NCI-H1694 (cell line): ENCODE measurements around the gene STX16.
A peak's percentile ranks its signal among the peaks of the same experiment; 100 is the strongest.
"Not testable (repeated sequence)": the region's sequence is repeated elsewhere in the genome, so short reads cannot be mapped to it uniquely, and the experiment has no call there.

Experiments used
- DNase-seq: peaks from one replicate; lab custom pipeline; 2025; lab: John Stamatoyannopoulos, UW

STX16 gene

GRCh38 chr20:58636983-58637421 lies 14.1 kb upstream of the STX16 start:
- DNase-seq: no peak

- no peak for DNase-seq
Observed at GRCh38 chr20:58637466-58638213, 13.4 kb upstream of the STX16 start.

GRCh38 chr20:58638467-58639181 lies 12.5 kb upstream of the STX16 start:
- DNase-seq: no peak

- DNase-seq: no peak
Observed at GRCh38 chr20:58639182-58640146, 11.6 kb upstream of the STX16 start.

DNA sequence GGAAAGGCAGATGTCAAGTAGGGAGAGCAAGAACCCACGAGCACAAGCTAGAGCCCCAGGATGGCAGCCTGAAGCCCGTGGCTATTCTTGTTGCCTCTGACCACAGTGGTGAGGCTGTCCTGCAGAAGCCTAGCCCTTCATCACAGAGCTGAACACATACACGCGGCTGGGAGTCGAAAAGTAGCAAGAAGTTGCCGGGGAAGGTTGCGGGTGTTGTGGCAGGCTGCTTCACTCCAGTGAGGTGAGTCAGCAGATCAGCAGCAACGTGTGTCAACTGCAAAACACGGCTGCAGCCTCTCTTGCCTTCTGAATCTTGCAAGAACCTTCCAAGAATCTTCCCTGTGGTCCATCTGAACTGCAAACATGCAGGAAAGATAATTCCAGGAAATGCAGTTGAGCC lies 10.6 kb upstream of the STX16 start:
- DNase-seq: no peak

- DNase-seq: no peak
Observed at GRCh38 chr20:58642441-58642840, 8.6 kb upstream of the STX16 start.

GRCh38 chr20:58642896-58643295 lies 8.2 kb upstream of the STX16 start:
- DNase-seq: not testable (repeated sequence)

GRCh38 chr20:58645412-58645968 lies 5.6 kb upstream of the STX16 start:
- no peak for DNase-seq

GRCh38 chr20:58646257-58646656 lies 4.8 kb upstream of the STX16 start:
- no peak for DNase-seq

DNA sequence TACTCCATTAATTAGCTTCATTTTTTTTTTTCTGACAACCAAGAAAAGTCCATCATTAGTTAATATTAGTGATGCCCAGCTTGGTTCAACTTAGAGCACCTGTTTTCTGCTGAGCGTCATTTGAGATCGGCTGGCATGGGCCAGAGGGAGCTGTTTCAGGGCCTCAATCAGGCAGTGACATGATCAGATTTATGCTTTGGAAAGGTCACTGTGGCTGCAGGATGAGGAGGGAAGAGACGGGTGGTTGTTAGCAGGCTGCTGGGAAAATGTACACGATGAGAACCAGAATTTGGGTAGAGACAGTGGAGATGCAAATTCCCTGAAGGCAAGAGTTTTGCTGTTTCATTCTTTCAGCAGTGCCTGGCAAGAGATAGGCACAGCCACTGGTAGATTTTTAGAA lies 4.4 kb upstream of the STX16 start:
- no peak for DNase-seq

GRCh38 chr20:58647162-58647795 lies 3.8 kb upstream of the STX16 start:
- DNase-seq: no peak

DNA sequence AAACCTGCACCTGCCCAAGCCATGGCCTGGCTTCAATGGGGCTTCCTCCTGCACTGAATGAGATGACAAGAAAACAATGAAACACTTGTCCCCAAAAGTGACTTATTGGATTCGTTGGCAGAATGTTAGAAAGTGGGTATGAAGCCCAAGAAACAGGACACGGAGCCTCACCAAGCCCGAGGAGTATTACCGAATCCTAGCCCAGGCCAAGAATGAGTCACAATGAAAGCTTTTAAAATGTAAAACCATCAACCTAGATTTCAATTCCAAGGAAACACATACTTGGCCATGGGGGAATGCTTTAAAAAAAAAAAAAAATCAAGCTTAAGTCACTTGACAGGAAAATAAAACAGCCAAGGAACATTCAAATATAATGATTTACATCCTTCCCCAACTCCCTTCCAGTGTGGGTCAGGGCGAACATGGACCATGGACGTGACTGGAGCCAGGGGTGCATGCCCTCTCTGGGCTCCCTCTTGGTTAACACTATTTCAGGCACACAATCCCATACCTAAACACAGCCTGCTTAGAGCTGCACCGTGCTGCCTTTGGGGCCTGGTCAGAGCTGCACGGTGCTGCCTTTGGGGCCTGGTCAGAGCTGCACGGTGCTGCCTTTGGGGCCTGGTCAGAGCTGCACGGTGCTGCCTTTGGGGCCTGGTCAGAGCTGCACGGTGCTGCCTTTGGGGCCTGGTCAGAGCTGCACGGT lies 3.1 kb upstream of the STX16 start:
- no peak for DNase-seq

GRCh38 chr20:58648502-58648825 lies 2.6 kb upstream of the STX16 start:
- DNase-seq: not testable (repeated sequence)

DNA sequence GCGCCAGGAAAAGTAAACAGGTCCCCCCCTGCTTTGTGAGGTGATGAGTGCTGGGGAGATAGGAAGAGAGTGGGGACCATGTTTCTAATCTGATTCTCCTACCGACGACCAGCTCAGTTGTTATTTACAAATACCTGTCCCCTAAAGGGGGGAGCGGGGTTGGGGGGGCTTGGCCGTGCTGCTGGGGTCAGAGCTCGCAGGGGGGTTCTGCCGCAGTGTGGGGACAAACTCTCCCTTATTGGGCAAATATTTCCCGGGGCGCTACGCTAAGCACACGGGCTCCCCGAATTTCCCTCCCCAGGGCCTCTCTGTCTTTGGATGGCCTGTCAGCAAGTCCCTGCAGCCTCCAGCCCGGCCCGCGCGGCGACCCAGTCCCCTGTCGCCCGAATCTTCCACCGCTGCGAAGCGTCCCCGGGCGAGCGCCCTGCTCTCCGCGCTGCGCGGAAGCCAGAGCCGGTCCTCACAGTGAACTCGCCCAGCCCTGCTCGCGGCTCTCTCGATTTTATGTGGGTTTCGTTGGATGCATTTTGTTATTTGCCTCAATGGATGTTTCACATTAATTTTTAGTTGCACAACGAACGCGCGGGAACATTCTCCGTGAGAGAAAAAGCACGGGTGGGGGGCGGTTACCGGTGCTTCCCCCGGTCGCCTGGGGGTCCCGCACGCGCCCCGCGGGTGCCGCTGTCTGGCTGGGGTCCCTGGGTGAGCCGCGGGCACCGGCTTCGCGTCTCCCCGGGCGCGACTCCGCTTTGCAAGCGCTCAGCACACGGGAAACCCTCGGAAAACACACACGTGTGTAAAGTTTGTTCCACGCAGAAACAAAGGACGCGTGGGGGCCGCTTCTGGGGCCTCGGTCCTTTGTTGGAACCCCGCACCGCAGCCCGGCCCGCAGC lies 1.5 kb upstream of the STX16 start:
- no peak for DNase-seq

- DNase-seq: no peak
Observed at GRCh38 chr20:58650181-58650775, 805 bp upstream of the STX16 start.

- DNase-seq: peak; percentile 42
Observed at GRCh38 chr20:58651559-58651945, 469 bp downstream of the STX16 start.

GRCh38 chr20:58651946-58652605 lies 993 bp downstream of the STX16 start:
- DNase-seq: no peak

GRCh38 chr20:58652606-58653294 lies 1.7 kb downstream of the STX16 start:
- no peak for DNase-seq
